ENCODE data around the gene SCAMP2.

Gene SCAMP2

GRCh38 chr15:74857671-74858368 lies 15.3 kb downstream of the SCAMP2 start:
- CTCF ChIA-PET = interaction anchor here (0.6 to 0.7 kb wide), 2 partner anchors 38 to 92 kb away, joined by 3 read pairs; no protein-coding TSS in a partner anchor
- DNase-seq (ENCODE audit: extremely low spot score) = no peak
- TF ChIP-seq FOXA1 (IDR thresholded peaks at IDR 0.05) (no peak), NFRKB (IDR thresholded peaks at IDR 0.05) (no peak), SUZ12 (IDR thresholded peaks at IDR 0.05) (no peak), FOXK2 (IDR thresholded peaks at IDR 0.05) (no peak), LEF1 (IDR thresholded peaks at IDR 0.05; ENCODE audit: borderline replicate concordance) (no peak), BHLHE40 (IDR thresholded peaks at IDR 0.05; ENCODE audit: borderline replicate concordance) (no peak), ELF4 (IDR thresholded peaks at IDR 0.05) (no peak), CTBP1 (IDR thresholded peaks at IDR 0.05; ENCODE audit: borderline replicate concordance) (no peak), L3MBTL2 (conservative IDR thresholded peaks at IDR 0.05) (no peak), PKNOX1 (IDR thresholded peaks at IDR 0.05) (no peak), TARDBP (IDR thresholded peaks at IDR 0.05) (no peak), ARNT (IDR thresholded peaks at IDR 0.05) (no peak), HDGF (IDR thresholded peaks at IDR 0.05; ENCODE audit: borderline replicate concordance) (no peak), FOXM1 (IDR thresholded peaks at IDR 0.05; ENCODE audit: borderline replicate concordance) (no peak), ZNF384 (IDR thresholded peaks at IDR 0.05) (no peak), SP1 (IDR thresholded peaks at IDR 0.05) (no peak)

DNA sequence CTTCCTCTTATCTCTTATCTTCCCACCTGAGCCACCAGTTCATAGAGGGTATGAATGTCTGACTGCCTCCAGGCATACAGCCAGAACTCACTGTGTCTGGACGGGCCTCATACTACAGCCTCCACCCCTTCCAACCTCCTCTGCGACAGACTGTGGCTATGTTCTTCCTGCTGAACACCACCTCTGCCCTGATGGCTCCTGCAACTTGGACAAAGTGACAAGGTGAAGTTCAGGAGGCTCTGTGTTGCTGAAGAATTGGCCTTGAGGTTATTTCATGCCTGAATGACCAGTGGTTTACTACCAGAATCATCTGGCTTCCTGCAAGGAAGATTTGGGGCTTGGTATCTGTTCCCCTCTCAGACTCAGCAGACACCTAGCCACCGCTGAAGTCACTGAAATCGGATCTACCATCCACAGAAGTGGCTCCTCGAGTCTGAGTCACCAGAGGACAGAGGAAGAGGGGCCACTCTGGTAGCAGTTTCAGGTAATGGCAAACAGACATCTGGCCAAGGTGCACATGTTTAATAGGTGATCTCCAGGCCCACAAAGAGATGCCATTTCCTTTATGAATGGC lies 16.0 kb downstream of the SCAMP2 start:
- ChIA-PET CTCF (interaction anchor here (0.6 to 1.1 kb wide), 3 partner anchors 13 to 225 kb away, joined by 3 to 4 read pairs (median 3); no protein-coding TSS in a partner anchor), POLR2A (no interaction called here)
- DNase-seq (ENCODE audit: extremely low spot score) = no peak
- TF ChIP-seq FOXA1 (IDR thresholded peaks at IDR 0.05) (no peak), SP1 (IDR thresholded peaks at IDR 0.05) (no peak), ZNF384 (IDR thresholded peaks at IDR 0.05) (no peak), PKNOX1 (IDR thresholded peaks at IDR 0.05) (no peak), SUZ12 (IDR thresholded peaks at IDR 0.05) (no peak), FOXM1 (IDR thresholded peaks at IDR 0.05; ENCODE audit: borderline replicate concordance) (no peak), CTBP1 (IDR thresholded peaks at IDR 0.05; ENCODE audit: borderline replicate concordance) (no peak), FOXK2 (IDR thresholded peaks at IDR 0.05) (no peak), BHLHE40 (IDR thresholded peaks at IDR 0.05; ENCODE audit: borderline replicate concordance) (no peak), L3MBTL2 (conservative IDR thresholded peaks at IDR 0.05) (no peak), ARNT (IDR thresholded peaks at IDR 0.05) (no peak), ELF4 (IDR thresholded peaks at IDR 0.05) (no peak)

More at GRCh38 chr15:74857671-74858368, 15.3 kb downstream of the SCAMP2 start:
- POLR2A ChIA-PET = interaction anchor here (0.7 to 0.9 kb wide), 2 partner anchors 12 to 31 kb away, joined by 3 read pairs; partner anchors contain the start of gene MPI

DNA sequence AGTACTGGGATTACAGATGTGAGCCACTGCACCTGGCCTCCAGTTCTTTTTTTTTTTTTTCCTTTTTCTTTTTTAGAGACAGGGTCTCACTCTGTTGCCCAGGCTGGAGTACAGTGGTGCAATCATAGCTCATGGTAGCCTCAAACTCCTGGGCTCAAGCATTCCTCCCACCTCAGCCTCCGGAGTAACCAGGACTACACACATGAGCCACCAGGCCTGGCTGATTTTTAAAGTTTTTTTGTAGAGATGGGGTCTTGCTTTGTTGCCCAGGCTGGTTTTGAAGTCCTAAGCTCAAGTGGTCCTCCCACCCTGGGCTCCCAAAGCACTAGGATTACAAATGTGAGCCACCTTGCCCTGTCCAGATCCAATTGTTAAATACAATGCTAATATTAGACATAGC lies 16.6 kb downstream of the SCAMP2 start:
- TF ChIP-seq FOXM1 (IDR thresholded peaks at IDR 0.05; ENCODE audit: borderline replicate concordance) (no peak), ZNF384 (IDR thresholded peaks at IDR 0.05) (no peak), FOXK2 (IDR thresholded peaks at IDR 0.05) (no peak), ELF4 (IDR thresholded peaks at IDR 0.05) (no peak), SP1 (IDR thresholded peaks at IDR 0.05) (no peak), PKNOX1 (IDR thresholded peaks at IDR 0.05) (no peak)
- no peak for DNase-seq (ENCODE audit: extremely low spot score)
- ChIA-PET POLR2A (interaction anchor here (0.7 to 1.3 kb wide), 2 partner anchors 13 to 29 kb away, joined by 3 read pairs; partner anchors contain the start of gene ULK3), CTCF (interaction anchor here (0.6 to 1.1 kb wide), 3 partner anchors 13 to 224 kb away, joined by 3 to 4 read pairs (median 4); no protein-coding TSS in a partner anchor)

DNA sequence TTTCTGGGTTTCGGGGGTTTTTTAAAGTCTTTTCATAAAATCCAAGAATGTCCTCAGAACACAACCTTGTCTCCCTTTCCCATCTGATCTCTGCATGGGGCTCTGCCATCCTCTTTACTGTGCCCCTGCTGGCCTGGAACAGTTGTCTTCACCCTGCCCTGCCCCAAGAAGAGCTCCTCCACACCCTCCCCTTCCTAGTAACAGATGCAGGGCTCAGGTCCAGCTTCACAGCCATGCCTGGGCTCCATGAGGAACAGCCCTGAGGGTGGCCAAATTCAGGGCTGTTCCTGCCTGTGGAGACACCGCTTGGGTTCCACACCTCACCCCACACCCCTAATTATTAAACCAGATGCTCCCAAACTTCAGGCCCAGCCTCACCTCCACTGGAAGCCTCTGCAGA lies 17.3 kb downstream of the SCAMP2 start:
- no peak for DNase-seq (ENCODE audit: extremely low spot score)
- POLR2A ChIA-PET = interaction anchor here (0.7 to 1.4 kb wide), 3 partner anchors 12 to 30 kb away, joined by 3 to 4 read pairs (median 3); partner anchors contain the start of gene ULK3
- CTCF ChIA-PET = interaction anchor here (0.6 to 0.8 kb wide), 2 partner anchors 68 to 114 kb away, joined by 3 to 4 read pairs; no protein-coding TSS in a partner anchor
- no peak for TF ChIP-seq LEF1 (IDR thresholded peaks at IDR 0.05; ENCODE audit: borderline replicate concordance)
- no peak for TF ChIP-seq SP1 (IDR thresholded peaks at IDR 0.05)
- no peak for TF ChIP-seq ARNT (IDR thresholded peaks at IDR 0.05)
- TF ChIP-seq HDGF (IDR thresholded peaks at IDR 0.05; ENCODE audit: borderline replicate concordance) = no peak
- no peak for TF ChIP-seq BHLHE40 (IDR thresholded peaks at IDR 0.05; ENCODE audit: borderline replicate concordance)
- no peak for TF ChIP-seq SUZ12 (IDR thresholded peaks at IDR 0.05)
- TF ChIP-seq FOXK2 (IDR thresholded peaks at IDR 0.05) = no peak
- TF ChIP-seq FOXA1 (IDR thresholded peaks at IDR 0.05) = no peak
- TF ChIP-seq NFRKB (IDR thresholded peaks at IDR 0.05) = no peak
- no peak for TF ChIP-seq ZNF384 (IDR thresholded peaks at IDR 0.05)
- TF ChIP-seq CTBP1 (IDR thresholded peaks at IDR 0.05; ENCODE audit: borderline replicate concordance) = no peak
- no peak for TF ChIP-seq TARDBP (IDR thresholded peaks at IDR 0.05)
- TF ChIP-seq FOXM1 (IDR thresholded peaks at IDR 0.05; ENCODE audit: borderline replicate concordance) = no peak
- TF ChIP-seq ELF4 (IDR thresholded peaks at IDR 0.05) = no peak
- TF ChIP-seq L3MBTL2 (conservative IDR thresholded peaks at IDR 0.05) = no peak
- TF ChIP-seq PKNOX1 (IDR thresholded peaks at IDR 0.05) = no peak

Measured in HEK293T (cell line).